ENCODE results near the gene ZBTB3. TPM values are rescaled to one million over a fixed set of nuclear protein-coding genes. Genes with fewer than 3 reads are reported as not detected.
"Not testable (repeated sequence)": the region's sequence is repeated elsewhere in the genome, so short reads cannot be mapped to it uniquely, and the experiment has no call there.

The ZBTB3 gene
- polyA plus RNA-seq, 2 of the 4 experiments (the other 2 are of a cell fraction) = 2.0 to 3.1 TPM

DNA sequence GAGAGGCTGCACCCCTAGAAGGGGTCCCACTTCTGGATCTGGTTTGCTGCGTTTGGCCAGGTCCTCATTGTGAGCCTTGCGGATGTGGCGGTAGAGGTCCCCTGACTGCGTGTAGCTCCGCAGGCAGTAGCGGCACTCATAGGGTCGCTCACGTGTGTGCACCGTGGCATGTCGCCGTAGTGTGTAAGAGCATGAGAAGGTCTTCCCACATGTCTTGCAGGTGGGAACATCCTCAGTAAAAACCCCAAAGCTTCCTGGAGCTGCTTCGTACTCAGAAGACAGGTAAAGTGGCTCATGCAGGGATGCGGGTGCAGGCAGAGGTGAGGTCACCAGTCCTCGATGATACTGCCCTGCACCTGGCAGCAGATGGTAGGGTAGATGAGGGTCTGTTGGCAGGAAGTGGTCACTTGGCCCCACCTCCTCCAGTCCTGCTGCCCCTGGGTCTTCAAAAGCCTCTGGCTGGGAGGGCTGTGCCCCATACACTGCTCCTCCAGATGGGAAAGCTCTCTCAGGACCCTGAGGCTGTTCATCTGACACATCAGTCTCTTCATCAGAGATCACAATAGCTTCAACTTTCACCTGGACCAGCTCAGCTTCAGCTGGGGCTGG, 1.7 kb downstream of the ZBTB3 start:
- 93% methylated on average over 14 of the region's 14 CpGs for WGBS (ENCODE audit: missing lambda C conversion rate)
- no peak for FAIRE-seq
- no peaks in the 10 kb centered on the region for H3K9me3 ChIP-seq
- no peak for TF ChIP-seq CBX8 (IDR thresholded peaks at IDR 0.05)
- no peak for TF ChIP-seq POLR2A (IDR thresholded peaks at IDR 0.05; ENCODE audit: low read length)
- no peak for TF ChIP-seq CBX2 (IDR thresholded peaks at IDR 0.05; ENCODE audit: borderline replicate concordance, low read depth)
- no peak for TF ChIP-seq GATA3 (IDR thresholded peaks at IDR 0.05; ENCODE audit: borderline replicate concordance)
- no peak for TF ChIP-seq SREBF2 (IDR thresholded peaks at IDR 0.05)
- TF ChIP-seq, protein P1, sequence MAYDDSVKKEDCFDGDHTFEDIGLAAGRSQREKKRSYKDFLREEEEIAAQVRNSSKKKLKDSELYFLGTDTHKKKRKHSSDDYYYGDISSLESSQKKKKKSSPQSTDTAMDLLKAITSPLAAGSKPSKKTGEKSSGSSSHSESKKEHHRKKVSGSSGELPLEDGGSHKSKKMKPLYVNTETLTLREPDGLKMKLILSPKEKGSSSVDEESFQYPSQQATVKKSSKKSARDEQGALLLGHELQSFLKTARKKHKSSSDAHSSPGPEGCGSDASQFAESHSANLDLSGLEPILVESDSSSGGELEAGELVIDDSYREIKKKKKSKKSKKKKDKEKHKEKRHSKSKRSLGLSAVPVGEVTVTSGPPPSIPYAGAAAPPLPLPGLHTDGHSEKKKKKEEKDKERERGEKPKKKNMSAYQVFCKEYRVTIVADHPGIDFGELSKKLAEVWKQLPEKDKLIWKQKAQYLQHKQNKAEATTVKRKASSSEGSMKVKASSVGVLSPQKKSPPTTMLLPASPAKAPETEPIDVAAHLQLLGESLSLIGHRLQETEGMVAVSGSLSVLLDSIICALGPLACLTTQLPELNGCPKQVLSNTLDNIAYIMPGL (CRISPR knock-in tag; IDR thresholded peaks at IDR 0.05; ENCODE audit: borderline replicate concordance) = no peak
- no peak for TF ChIP-seq PHF8 (IDR thresholded peaks at IDR 0.05; ENCODE audit: borderline replicate concordance, low read depth)
- no peak for TF ChIP-seq RAD21 (conservative IDR thresholded peaks at IDR 0.05 in 1 of 2, IDR thresholded peaks at IDR 0.05 in 1 of 2)
- TF ChIP-seq HOXB13 (CRISPR knock-in tag; IDR thresholded peaks at IDR 0.05; ENCODE audit: low read depth) = no peak
- no peak for TF ChIP-seq CHD2 (IDR thresholded peaks at IDR 0.05; ENCODE audit: low read length, partially characterized antibody)
- TF ChIP-seq EHMT2 (IDR thresholded peaks at IDR 0.05; ENCODE audit: low read depth) = no peak
- TF ChIP-seq FOSL2 (IDR thresholded peaks at IDR 0.05) = no peak
- TF ChIP-seq FOSL2 (CRISPR knock-in tag; IDR thresholded peaks at IDR 0.05) = no peak
- TF ChIP-seq ZFP36 (IDR thresholded peaks at IDR 0.05; ENCODE audit: borderline replicate concordance, partially characterized antibody) = no peak
- TF ChIP-seq POLR2AphosphoS2 (conservative IDR thresholded peaks at IDR 0.05; ENCODE audit: low read length) = no peak
- no peak for TF ChIP-seq RARB (CRISPR knock-in tag; IDR thresholded peaks at IDR 0.05)
- TF ChIP-seq RFX5 (IDR thresholded peaks at IDR 0.05) = no peak
- TF ChIP-seq, protein P2, sequence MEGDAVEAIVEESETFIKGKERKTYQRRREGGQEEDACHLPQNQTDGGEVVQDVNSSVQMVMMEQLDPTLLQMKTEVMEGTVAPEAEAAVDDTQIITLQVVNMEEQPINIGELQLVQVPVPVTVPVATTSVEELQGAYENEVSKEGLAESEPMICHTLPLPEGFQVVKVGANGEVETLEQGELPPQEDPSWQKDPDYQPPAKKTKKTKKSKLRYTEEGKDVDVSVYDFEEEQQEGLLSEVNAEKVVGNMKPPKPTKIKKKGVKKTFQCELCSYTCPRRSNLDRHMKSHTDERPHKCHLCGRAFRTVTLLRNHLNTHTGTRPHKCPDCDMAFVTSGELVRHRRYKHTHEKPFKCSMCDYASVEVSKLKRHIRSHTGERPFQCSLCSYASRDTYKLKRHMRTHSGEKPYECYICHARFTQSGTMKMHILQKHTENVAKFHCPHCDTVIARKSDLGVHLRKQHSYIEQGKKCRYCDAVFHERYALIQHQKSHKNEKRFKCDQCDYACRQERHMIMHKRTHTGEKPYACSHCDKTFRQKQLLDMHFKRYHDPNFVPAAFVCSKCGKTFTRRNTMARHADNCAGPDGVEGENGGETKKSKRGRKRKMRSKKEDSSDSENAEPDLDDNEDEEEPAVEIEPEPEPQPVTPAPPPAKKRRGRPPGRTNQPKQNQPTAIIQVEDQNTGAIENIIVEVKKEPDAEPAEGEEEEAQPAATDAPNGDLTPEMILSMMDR (IDR thresholded peaks at IDR 0.05) = no peak
- TF ChIP-seq, protein P3, sequence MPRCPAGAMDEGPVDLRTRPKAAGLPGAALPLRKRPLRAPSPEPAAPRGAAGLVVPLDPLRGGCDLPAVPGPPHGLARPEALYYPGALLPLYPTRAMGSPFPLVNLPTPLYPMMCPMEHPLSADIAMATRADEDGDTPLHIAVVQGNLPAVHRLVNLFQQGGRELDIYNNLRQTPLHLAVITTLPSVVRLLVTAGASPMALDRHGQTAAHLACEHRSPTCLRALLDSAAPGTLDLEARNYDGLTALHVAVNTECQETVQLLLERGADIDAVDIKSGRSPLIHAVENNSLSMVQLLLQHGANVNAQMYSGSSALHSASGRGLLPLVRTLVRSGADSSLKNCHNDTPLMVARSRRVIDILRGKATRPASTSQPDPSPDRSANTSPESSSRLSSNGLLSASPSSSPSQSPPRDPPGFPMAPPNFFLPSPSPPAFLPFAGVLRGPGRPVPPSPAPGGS (IDR thresholded peaks at IDR 0.05) = no peak
- CTCF ChIA-PET = interaction anchor here (1.0 to 3.2 kb wide), 5 partner anchors 15 to 89 kb away, joined by 3 to 17 read pairs (median 7); no protein-coding TSS in a partner anchor
- POLR2A ChIA-PET = interaction anchor here (0.8 to 1.2 kb wide), 2 partner anchors 19 to 25 kb away, joined by 3 to 4 read pairs; partner anchors contain the start of genes HNRNPUL2, TAF6L and TTC9C
- H3K4me1 ChIP-seq = peaks cover 11% of the 10 kb centered on the region; the same call in 1 of the 3 replicates
- no peak for ATAC-seq
- no peak overlapping the region for H3K4me2 ChIP-seq
- no peak overlapping the region for H3K27ac ChIP-seq
- H3K4me3 ChIP-seq = no peak overlapping the region
- no peak for DNase-seq (ENCODE audit: low read depth in 1 of 2, low spot score in 1 of 2)

DNA sequence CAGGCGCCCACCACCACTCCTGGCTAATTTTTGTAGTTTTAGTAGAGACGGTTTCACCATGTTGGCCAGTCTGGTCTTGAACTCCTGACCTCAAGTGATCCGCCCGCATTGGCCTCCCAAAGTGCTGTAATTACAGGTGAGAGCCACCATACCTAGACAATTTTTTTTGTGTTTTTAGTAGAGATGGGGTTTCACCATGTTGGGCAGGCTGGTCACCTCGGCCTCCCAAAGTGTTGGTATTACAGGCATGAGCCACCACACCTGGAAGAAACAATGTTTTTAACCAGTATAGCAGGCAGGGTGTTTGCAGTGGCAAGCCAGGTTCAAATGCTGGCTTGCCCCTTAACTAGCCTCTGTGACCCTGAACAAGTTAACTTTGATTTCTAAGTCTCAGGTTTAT, 4.0 kb downstream of the ZBTB3 start:
- DNase-seq (ENCODE audit: low read depth in 1 of 2, low spot score in 1 of 2); POLR2A ChIA-PET; FAIRE-seq; H3K4me2 ChIP-seq; H3K4me3 ChIP-seq; H3K27ac ChIP-seq; H3K9me3 ChIP-seq; ATAC-seq: not testable (repeated sequence)
- 91% methylated on average over 5 of the region's 5 CpGs for WGBS (ENCODE audit: missing lambda C conversion rate)
- CTCF ChIA-PET = interaction anchor here (0.7 to 1.6 kb wide), 2 partner anchors 37 to 49 kb away, joined by 3 to 5 read pairs; no protein-coding TSS in a partner anchor
- H3K4me1 ChIP-seq = peaks cover 11% of the 10 kb centered on the region; the same call in 1 of the 3 replicates
